Nephron (organoid): ENCODE measurements around the gene DPH1.

Source experiments
- H3K27ac Mint-ChIP-seq, 3 experiments: 2 replicates each; pipeline ENCODE4 v1.8.0; 2020; ENCODE audit warnings: mixed read lengths in 3 of 3, mild to moderate bottlenecking in 2 of 3, moderate library complexity in 1 of 3
- H3K27me3 Mint-ChIP-seq: 2 replicates; pipeline ENCODE4 v1.8.0; 2021; ENCODE audit warnings: low read depth, mild to moderate bottlenecking, moderate library complexity, mixed read lengths
- H3K36me3 Mint-ChIP-seq: 2 replicates; pipeline ENCODE4 v1.8.0; 2020; ENCODE audit warnings: low read depth, mixed read lengths
- H3K4me1 Mint-ChIP-seq: 2 replicates; pipeline ENCODE4 v1.8.0; 2020; ENCODE audit warnings: mixed read lengths
- H3K4me3 Mint-ChIP-seq, 3 experiments: 2 replicates each; pipeline ENCODE4 v1.8.0; 2020; ENCODE audit warnings: mild to moderate bottlenecking in 3 of 3, mixed read lengths in 3 of 3, moderate library complexity in 2 of 3
- H3K9me3 Mint-ChIP-seq: 2 replicates; pipeline ENCODE4 v1.8.0; 2020; ENCODE audit warnings: mixed read lengths
- CTCF ChIP-seq, 3 experiments: fragments of 200-600 bp; sonication (generic); IDR thresholded peaks; one replicate each; pipeline ENCODE4 v1.5.0; 2021; ENCODE audit warnings: antibody characterized with exemption in 3 of 3; ENCODE audit not compliant: unreplicated experiment in 3 of 3

DPH1 gene

GRCh38 chr17:2042390-2042847 lies 12.5 kb downstream of the DPH1 start:
- peaks cover 26% of the 10 kb centered on the region for H3K36me3 Mint-ChIP-seq
- H3K27me3 Mint-ChIP-seq: peaks cover 4% of the 10 kb centered on the region
- no peaks in the 10 kb centered on the region for H3K9me3 Mint-ChIP-seq
- H3K27ac Mint-ChIP-seq: peak overlapping the region; percentile 73 to 94 (median 93)
- peaks cover 9% of the 10 kb centered on the region for H3K4me1 Mint-ChIP-seq
- H3K4me3 Mint-ChIP-seq: peak overlapping the region; percentile 91 to 100 (median 92)
- peak in 1 of 3 experiments; percentile 17 for TF ChIP-seq CTCF (IDR thresholded peaks at IDR 0.05; ENCODE audit: unreplicated experiment in 3 of 3)

GRCh38 chr17:2042933-2043332 lies 13.0 kb downstream of the DPH1 start:
- peaks cover 8% of the 10 kb centered on the region for H3K27me3 Mint-ChIP-seq
- TF ChIP-seq CTCF (IDR thresholded peaks at IDR 0.05; ENCODE audit: unreplicated experiment in 3 of 3): peak in 1 of 3 experiments; percentile 2
- peaks cover 9% of the 10 kb centered on the region for H3K4me1 Mint-ChIP-seq
- H3K36me3 Mint-ChIP-seq: peaks cover 22% of the 10 kb centered on the region
- no peaks in the 10 kb centered on the region for H3K9me3 Mint-ChIP-seq
- peak overlapping the region; percentile 73 to 94 (median 93) for H3K27ac Mint-ChIP-seq
- H3K4me3 Mint-ChIP-seq: peak overlapping the region; percentile 91 to 100 (median 92)

DNA sequence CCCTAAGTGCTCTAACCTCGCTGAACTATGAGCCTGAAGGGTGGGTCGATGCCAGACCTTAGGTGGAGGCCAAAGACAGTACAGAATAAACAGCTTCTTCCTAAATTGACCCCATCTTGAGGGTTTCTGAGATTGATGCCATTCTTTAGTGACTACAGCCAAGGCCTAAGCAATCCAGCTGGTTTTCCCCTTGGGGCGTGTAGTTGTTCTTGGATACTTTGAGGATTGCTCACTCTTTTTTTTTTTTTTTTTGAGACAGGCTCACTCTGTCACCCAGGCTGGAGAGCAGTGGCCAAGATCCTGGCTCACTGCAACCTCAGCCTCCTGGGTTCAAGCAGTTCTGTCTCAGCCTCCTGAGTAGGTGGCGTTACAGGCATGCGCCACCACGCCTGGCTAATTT lies 13.8 kb downstream of the DPH1 start:
- peaks cover 9% of the 10 kb centered on the region for H3K4me1 Mint-ChIP-seq
- H3K4me3 Mint-ChIP-seq: peak overlapping the region; percentile 91 to 100 (median 92)
- peaks cover 16% of the 10 kb centered on the region for H3K36me3 Mint-ChIP-seq
- TF ChIP-seq CTCF (IDR thresholded peaks at IDR 0.05; ENCODE audit: unreplicated experiment in 3 of 3): no peak
- H3K27ac Mint-ChIP-seq: no peak overlapping the region
- H3K9me3 Mint-ChIP-seq: no peaks in the 10 kb centered on the region
- H3K27me3 Mint-ChIP-seq: peaks cover 15% of the 10 kb centered on the region

DNA sequence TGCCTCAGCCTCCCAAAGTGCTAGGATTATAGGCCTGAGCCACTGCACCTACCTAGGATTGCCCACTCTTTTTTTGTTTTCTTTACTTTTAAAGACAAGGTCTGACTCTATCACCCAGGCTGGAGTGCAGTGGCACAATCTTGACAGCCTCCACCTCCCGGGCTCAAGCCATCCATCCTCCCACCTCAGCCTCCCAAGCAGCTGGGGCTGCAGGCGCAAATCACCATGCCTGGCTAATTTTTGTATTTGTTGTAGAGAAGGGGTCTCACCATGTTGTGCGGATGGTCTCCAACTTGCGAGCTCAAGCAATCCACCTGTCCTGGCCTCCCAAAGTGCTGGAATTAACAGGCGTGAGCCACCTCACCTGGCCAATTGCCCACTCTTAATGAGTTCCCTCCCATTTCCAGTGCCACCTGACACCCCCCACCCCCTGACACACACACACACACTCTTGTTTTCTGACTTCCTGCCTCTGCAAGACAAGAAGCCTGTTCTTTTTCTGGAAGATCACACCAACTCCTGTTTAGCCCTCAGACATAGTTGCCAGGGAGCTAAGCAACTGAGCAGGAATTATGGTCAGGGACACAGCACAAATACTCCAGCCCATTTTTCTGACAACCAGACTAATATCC lies 14.4 kb downstream of the DPH1 start:
- H3K27ac Mint-ChIP-seq: peak overlapping the region in 1 of 3 experiments; percentile 66
- peak overlapping the region; percentile 53 to 92 (median 72) for H3K4me3 Mint-ChIP-seq
- no peak for TF ChIP-seq CTCF (IDR thresholded peaks at IDR 0.05; ENCODE audit: unreplicated experiment in 3 of 3)
- H3K27me3 Mint-ChIP-seq: peaks cover 21% of the 10 kb centered on the region
- peaks cover 16% of the 10 kb centered on the region for H3K36me3 Mint-ChIP-seq
- peaks cover 13% of the 10 kb centered on the region for H3K4me1 Mint-ChIP-seq
- no peaks in the 10 kb centered on the region for H3K9me3 Mint-ChIP-seq

DNA sequence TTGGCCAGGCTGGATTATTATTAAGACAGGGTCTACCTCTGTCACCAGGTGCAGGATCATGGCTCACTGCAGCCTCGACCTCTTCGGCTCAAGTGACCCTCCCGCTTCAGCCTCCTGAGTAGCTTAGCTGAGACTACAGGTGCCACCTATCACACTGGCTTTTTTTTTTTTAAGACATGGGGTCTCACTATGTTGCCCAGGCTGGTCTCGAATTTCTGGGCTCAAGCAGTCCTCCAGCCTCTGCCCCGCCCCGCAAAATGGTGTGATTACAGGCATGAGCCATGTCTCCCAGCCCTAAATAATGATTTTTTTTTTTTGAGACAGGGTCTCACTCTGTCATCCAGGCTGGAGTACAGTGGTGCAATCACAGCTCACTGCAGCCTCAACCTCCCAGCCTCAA lies 17.6 kb downstream of the DPH1 start:
- peaks cover 12% of the 10 kb centered on the region for H3K36me3 Mint-ChIP-seq
- no peak overlapping the region for H3K27ac Mint-ChIP-seq
- no peak for TF ChIP-seq CTCF (IDR thresholded peaks at IDR 0.05; ENCODE audit: unreplicated experiment in 3 of 3)
- H3K4me1 Mint-ChIP-seq: peaks cover 20% of the 10 kb centered on the region
- H3K27me3 Mint-ChIP-seq: peaks cover 30% of the 10 kb centered on the region
- no peaks in the 10 kb centered on the region for H3K9me3 Mint-ChIP-seq
- no peak overlapping the region for H3K4me3 Mint-ChIP-seq

DNA sequence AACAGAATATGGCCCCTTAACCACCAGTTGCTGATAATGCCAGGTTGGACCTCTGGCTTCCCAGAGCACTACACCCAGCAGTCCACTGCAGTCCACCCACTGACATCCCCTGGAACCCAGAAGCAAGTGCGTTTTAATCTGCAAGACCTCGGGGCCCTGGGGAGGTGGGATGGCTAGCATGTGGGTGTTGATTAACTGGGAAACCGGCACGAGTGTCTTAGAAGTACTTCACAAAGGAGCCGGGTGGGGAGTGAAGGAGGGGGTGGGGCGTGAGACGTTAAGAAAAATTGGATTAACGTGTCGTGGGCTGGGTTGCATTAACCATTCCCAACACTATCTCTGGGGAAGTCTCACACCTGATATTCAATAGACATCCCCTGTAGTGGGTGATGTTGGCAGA lies 18.9 kb downstream of the DPH1 start:
- H3K27me3 Mint-ChIP-seq: peaks cover 41% of the 10 kb centered on the region
- no peak overlapping the region for H3K27ac Mint-ChIP-seq
- H3K4me3 Mint-ChIP-seq: peak overlapping the region; percentile 81 to 87 (median 84)
- TF ChIP-seq CTCF (IDR thresholded peaks at IDR 0.05; ENCODE audit: unreplicated experiment in 3 of 3): no peak
- H3K9me3 Mint-ChIP-seq: no peaks in the 10 kb centered on the region
- H3K36me3 Mint-ChIP-seq: peaks cover 5% of the 10 kb centered on the region
- peaks cover 17% of the 10 kb centered on the region for H3K4me1 Mint-ChIP-seq
